GM19468 (cell line): ENCODE results near the gene SLC35E1.

Experiments
- ATAC-seq: cut with Tn5 transposase; IDR thresholded peaks from one replicate; pipeline ENCODE4 v1.9.1; 2021; ENCODE audit warnings: mild to moderate bottlenecking, moderate library complexity, moderate number of reproducible peaks; ENCODE audit not compliant: unreplicated experiment; ENCODE audit errors: extremely low read depth

The SLC35E1 gene

DNA sequence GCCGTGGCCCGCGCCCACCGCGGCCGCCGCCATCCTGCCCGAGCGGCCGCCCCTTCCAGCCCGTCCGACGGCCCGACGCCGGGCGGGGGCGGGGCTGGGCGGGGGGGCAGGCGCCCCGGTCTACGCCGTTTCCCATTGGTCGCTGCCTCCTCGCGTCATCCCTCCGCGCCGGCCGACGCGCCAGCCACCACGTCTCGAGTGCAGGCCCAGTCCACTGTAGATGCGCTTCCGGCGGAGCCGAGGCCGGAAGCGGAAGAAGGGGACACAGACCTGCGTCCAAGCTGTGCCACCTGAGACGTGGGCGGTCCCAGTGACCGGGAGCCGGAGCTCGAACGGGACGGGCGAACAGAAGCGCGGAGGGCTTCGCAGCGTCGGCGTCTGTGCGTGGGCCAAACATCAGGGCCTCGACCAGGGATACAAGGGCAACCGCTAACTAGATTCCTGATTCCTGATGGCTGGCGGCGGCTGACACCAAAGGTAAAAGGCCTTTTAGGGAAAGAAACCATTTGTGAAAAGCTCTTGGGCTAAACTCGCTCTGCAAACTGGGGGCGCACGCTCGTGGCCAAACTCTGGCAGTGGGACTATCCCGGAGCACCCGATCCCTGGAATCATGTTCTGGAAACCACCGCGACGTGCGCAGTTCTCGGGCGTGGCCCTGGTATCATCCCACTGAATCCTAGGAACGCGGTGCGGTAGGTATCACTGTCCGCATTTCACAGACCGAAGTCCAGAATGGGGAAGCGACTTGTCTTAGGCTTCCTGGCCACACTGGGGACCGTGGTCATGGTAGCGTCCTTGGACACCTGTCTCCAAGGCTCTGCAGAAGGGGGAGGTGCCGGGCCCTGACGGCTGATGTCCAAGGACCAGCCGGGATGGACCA, at the start of gene SLC35E1:
Gene SLC35E1 (minus strand): TSS at position 84 of the 880 bp plus-strand sequence. CDS start 51 bp downstream, at position 33.
- ATAC-seq = peak; percentile 87

DNA sequence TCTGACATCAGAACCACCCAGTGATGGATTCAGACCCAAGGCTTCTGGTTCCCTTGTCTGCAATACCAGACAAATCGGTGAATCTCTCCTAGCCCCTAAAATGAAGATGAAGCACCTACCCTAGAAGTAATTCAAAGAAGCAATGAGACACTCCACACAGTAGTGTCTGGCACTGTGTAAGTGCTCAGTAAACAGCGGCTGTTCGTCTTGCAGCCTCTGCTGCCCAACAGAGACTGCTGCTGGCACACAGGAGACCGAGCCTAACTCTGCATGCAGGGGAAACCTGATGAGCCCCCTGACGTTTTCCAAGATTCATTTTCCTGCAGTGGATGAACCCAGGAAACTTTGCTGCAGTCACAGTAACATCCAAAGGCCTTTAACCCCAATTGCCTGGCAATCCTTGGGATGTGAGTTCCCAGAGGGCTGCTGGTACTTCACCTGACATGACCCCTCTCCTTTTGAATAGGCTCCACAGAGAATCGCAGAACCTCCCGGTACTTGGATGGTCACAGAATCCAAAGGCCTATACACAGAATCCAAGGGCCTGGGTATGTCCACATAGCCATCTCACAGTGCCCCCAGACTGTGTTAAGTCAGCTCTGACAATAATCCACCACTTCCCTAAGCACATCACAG, 49.1 kb upstream of the SLC35E1 start:
- ATAC-seq = no peak

DNA sequence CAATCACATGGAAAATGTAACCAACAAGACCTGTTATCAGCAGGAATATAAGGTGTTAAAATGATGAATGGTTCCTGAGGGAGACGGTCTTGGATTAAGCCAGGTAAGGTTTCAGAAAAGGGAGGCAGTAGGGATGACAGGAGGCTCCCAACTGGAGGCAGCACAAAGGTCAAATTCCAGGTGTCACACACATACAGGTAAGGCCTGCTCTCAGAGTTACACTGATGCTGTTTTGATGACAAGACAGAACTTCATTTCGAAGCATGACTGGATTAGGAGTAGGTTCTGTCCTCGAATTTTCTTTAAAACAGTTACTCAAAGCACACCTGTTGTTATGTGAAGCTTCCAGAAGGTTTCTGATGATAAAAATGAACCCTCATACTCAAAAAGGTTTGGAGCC, 48.4 kb upstream of the SLC35E1 start:
- no peak for ATAC-seq

DNA sequence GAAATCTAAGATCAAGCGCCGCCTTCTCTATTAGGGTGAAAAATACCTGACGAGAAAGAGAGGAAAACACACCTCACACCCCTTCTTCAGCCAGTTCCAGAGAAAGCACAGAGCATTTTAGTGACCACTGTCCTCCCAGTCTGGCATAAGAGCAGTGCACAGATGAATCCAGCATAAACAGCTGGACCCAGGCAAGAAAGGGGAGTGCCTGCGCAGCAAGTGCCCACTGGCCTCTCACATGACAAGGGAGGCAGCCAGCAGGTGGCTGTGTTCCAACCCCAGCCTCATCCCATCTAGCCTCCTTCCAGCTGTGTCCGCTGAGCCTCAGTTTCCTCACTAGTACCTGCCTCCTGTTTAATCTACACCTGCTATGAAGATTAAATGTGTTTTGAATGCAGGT, 47.8 kb upstream of the SLC35E1 start:
- no peak for ATAC-seq

DNA sequence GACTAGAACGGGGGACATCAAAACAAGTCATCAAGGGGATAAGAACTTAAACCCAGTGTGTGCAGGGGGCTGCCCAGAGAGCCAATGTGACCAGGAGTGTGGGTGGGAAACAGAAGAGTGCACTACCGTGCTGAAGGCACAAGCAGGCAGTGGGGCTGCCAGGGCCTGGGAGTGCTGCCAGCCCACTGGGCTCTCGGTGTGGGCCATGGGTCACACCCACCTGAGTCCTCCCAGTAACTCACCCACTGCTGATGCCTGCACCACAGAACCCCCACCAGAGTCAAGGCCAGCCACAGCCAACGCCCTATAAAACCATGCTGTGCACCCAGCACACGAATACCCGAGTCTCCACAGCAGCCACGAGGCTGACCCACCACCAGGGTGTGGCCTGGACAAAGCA, 47.2 kb upstream of the SLC35E1 start:
- ATAC-seq = no peak

DNA sequence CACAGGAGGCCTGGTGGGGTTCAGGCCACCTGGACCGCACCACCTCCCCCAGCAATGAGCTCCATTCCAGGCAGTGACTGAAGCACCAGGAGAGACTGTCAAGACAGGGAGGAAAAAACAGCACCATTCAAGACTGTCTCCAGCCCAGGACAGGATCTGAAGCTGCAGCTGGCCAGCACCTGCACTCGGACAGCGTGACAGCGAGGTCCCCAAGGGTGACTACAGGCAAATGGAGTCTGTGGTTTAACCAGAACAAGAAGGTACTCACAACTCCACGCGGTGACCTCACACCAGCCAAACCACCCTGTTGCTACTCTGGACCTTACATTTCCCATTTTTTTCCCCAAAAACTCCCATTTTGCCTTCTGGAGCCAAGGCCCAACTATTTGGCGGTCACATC, 46.0 kb upstream of the SLC35E1 start:
- ATAC-seq = no peak

DNA sequence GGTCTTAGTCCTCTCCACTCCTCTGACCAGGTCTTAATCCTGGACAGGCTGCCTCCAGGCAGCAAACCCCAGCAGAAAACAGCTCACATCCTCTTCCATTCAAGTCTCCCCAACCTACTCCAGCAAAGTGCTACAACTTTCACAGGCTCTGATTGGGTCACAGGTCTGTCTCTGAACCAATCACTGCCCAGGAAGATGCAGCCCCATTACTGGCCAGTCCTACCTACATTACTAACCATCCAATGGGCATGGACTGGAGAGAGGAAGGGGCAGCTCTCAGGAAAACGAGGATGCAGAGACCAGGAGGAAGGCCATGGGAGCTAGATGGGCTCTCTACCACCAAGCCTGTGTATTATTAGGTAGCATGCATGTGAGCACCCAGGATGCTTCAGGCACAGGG, 43.6 kb upstream of the SLC35E1 start:
- no peak for ATAC-seq

DNA sequence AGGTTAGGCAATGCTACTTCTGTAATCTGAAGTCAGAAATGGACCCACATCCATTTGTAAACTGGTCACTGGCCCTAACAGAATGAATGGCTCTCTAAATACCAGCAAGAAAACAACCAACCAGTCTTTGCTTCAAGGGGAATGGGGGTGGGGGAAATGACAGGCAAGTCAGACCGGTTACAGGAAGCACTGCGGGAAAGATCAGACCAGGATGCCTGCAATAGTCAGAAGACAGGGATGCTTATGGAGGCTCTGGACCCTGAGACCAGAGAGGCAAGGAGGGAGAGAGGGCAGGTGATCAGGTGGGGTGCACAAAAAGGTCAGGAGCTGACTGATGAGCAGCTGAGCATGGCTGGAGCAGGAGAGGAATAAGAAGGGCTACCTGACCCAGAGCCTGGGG, 42.7 kb upstream of the SLC35E1 start:
- no peak for ATAC-seq

DNA sequence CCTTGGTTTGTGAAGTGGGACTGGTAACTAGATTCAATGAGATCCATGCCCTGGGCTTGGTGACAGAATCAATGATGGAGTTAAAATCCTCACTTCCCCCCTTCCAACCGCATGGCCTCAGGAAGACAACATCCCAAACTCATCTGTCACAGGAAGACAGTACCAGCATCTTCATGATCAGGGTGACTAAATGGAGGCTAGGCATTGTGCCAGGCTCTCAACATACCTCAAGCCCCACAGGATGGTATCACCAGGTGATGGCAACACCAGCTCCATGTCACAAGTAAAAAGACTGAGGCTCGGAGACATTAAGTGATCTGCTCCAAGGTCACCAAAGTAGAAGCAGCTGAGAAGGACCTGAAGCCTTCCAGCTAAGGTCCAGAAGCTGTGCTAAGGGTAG, 41.6 kb upstream of the SLC35E1 start:
- no peak for ATAC-seq

DNA sequence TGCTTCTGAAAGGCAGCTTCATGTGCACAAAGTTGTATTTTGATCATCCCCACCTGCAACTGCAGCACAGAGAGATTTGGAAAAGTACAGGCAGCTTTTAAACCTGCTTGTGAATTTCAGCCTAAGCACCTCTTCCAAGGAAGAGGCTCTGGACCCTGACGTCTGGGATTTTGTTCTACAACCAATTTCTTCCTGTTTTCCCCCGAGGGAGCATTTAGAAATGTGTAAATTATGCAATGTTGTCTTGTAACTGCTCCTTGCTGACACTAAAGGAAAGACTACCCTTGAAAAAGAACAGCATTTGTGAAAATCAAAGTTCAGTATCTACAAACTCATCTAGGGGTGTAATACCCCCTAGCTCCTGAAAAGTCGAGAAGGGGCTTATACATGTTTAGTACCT, 40.4 kb upstream of the SLC35E1 start:
- no peak for ATAC-seq

DNA sequence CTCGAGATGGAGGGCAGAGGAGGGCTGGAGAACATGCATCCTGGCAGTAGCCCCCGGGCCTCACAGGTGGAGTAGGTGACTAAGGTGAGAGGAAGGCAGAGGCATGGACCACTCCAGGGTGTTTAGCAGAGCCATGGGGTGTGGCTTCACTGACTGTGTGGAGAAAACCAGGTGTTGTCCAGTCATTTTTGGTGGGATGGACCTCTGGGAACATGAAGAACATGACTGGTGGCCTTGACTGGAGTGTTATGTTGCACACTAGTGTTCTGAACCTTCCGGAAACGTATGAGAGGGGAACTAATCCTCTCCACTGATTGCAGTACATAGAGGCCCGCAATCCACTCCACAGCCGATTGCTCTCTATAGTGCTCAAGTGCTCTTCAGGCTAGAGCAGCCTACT, 38.9 kb upstream of the SLC35E1 start:
- ATAC-seq = no peak

DNA sequence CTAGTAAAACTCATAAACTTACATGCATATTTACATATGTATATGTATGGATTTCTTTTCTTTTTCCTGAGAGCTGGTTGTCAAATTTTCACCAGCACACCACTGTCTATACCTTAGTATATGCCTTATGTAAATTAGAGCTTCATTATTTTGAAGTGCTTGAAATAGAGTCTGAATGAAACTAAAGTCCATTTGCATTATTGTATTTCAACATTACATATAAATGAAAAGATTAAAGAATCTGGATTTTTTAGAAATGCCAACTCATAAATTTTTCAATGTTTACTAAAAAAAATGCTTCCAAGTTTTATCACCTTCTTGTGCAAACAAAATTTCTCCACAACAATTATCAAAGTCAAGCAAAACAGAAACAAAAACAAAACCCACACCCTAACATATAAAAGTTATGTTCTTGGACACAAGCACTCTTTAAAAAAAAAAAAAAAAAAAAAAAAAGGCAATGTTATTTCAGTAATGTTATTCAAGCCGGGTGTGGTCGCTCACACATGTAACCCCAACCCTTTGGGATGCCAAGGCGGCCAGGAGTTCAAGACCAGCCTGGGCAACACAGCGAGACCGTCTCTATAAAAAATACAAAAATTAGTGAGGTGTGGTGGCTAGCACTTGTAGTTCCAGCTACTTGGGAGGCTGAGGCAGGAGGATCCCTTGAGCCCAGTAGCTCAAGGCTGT, 37.4 kb upstream of the SLC35E1 start:
- ATAC-seq = no peak

DNA sequence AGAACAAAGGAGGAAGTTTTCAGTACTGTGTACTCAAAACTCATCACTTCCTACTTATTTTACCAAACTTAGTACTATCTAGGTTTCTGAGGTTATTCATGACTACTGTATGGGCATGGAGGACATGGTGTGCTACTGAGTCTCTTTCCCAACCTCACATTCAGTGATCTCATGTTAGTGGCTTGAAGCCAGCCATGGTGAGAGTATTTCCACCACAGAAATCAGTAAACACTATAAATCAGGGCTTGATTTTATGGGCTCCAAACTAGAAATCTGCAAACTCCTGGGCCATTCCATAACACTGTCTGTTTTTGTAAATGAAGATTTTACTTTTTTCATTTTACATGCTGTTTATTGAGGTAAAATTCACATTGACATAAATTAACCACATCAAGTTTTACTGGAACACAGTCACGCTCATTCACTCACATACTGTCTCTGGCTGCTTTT, 36.1 kb upstream of the SLC35E1 start:
- ATAC-seq = no peak

DNA sequence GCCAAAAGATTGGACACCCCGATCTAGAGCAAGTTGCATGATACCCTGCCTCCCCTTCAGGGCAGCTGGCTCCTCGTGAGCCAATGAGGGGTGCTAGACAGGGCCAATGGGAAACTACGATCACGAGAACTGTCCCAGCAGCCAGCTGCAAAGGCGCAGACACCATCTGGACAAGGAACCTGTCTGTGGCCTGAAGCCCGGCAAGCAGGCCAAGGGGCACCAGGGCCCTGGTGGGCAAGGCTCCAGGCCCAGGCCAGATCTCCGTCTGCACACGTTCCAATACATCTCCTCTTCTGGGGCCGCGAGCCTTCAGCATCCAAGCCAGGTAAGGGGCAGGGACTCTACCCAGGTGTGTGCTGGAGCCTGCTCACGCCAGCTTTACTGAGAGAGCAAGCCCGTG, 35.6 kb upstream of the SLC35E1 start:
- ATAC-seq = no peak

DNA sequence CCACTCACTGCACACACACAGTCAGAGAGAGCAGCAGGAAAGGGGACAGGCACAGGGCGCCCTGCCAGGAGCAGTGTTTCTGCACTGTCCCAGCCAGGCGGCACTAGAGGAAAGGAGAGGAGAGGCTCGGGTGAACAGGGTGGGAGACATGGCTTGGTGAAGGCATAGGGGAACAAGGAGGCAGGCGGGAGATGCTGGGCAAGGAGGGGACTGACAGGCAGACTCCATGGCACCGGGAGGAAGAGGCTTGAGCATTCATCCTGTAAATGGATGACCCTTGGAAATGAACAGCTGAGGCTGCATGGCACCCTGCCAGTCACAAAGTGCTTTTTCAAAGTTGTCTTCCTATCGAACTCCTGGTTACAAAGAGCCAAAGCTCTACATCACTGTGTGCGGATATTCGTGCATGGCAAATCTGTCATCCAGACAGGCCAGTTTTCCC, 33.4 kb upstream of the SLC35E1 start:
- ATAC-seq = no peak

DNA sequence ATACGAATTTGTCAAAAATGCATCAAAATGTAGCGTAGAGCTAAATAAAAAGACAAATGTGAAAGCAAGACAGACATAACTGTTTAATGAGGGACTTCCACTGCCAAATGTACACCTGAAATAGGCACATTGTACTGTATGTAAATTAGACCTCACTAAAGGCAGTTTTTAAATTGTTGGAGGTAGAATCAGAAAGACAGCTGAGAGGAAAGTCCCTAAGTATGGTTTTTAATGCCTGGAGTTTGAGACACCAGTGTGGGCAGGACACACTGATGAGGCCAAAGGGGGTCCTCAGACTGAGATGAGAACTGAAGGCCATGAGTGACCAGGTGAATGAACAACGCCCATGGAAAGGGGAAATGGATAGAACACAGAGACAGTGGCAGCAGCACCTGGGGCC, 32.9 kb upstream of the SLC35E1 start:
- no peak for ATAC-seq

DNA sequence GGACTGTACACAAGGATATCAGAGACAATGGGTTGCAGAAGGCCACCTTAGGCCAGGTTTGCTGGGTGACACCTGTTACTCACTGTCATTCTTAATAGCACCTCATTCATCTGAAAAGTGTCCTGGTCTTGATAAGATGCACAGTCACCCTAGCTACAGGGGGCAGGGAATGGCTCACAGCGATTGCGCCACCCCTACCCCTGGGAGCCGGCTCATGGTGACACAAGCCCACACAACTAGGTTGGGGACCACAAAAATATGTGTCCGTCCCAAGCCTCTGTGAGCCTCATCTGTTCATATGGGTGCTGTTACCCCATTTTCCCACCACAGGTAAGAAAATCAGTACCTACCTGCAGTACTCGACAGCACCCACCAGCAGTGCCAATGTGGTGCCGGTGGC, 32.4 kb upstream of the SLC35E1 start:
- ATAC-seq = no peak

DNA sequence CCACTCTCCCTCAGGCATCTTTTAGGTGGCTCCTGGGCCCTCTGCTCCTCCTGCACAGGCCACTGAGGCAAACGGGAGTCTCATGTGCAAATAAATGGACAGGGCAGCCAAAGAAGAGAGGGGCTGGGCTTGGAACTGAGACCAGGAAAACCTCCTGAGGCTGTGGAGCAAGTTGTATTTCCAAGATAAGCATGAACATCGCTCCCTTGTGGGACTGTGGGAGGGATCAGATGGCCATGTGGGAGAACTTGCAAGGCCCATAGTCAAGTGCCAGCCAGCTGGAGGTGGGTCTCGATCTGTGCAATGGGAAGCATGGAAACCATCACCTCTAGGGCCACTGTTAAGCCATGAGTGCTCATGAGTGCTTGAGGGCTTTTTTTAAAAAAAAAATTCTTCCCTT, 30.9 kb upstream of the SLC35E1 start:
- ATAC-seq = no peak

DNA sequence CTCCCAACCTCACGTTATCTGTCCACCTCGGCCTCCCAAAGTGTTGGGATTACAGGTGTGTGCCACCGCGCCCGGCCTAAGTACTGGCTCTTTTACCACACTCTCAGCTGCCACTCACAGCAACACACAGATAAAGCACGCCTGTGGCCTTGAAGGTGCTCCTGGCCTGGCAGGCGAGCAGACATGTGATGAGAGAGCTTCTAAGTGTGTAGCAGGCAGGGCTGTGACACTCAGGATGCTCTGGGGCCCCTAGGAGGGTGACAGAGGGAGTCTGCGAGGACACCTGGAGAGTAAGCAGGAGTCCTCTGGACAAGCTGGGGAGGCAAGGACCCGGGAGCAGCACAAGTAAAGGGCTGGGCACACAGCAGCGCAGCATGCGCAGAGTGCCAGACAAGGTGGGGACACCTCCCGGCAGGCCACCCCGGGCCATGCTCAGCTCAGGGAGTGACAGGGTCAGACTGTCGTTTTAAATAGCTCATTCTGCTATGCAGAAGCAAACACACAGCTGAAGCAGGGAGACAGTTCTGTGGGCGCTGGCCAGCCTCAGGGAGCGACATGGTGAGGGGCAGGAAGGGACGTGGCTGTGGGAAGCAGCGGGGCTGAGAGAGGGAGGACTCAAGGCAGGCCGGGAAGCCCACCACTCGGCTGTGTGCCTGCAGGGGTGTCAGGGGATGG, 29.3 kb upstream of the SLC35E1 start:
- no peak for ATAC-seq

DNA sequence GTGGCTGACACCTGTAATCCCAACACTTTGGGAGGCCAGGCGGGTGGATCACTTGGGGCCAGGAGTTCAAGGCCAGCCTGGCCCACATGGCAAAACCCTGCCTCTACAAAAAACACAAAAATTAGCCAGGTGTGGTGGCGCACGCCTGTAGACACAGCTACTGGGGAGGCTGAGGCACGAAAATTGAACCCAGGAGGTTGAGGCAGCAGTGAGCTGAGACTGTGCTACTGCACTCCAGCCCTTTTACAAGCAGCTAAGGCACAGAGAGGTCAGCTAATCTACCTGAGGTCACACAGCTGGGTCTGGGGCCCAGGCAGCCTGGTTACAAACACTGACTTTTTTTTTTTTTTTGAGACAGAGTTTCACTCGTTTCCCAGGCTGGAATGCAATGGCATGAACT, 28.6 kb upstream of the SLC35E1 start:
- ATAC-seq = no peak
